HK-2 (cell line): ENCODE measurements around the gene ICAM5.

Source experiments
- DNase-seq: peaks from one replicate; pipeline ENCODE4 v3.0.0-alpha.2; 2018; ENCODE audit not compliant: unreplicated experiment

Gene ICAM5

DNA sequence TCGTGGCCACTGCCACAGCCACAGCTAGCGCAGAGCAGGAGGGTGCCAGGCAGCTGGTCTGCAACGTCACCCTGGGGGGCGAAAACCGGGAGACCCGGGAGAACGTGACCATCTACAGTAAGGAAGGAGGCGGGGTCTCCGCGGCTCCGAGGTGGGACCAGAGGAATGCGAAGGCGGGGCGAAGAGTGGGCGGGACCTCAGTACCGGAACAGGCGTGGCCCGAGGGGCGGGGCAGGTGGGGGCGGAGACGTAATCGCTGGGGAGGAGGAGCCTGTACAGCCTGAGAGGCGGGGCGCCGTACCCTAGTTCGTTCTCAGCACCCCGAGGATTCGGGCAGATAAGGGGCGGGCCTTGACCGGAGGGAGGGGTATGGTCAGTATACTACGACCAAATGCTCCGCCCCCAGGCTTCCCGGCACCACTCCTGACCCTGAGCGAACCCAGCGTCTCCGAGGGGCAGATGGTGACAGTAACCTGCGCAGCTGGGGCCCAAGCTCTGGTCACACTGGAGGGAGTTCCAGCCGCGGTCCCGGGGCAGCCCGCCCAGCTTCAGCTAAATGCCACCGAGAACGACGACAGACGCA lies 2.5 kb downstream of the ICAM5 start:
- no peak for DNase-seq

DNA sequence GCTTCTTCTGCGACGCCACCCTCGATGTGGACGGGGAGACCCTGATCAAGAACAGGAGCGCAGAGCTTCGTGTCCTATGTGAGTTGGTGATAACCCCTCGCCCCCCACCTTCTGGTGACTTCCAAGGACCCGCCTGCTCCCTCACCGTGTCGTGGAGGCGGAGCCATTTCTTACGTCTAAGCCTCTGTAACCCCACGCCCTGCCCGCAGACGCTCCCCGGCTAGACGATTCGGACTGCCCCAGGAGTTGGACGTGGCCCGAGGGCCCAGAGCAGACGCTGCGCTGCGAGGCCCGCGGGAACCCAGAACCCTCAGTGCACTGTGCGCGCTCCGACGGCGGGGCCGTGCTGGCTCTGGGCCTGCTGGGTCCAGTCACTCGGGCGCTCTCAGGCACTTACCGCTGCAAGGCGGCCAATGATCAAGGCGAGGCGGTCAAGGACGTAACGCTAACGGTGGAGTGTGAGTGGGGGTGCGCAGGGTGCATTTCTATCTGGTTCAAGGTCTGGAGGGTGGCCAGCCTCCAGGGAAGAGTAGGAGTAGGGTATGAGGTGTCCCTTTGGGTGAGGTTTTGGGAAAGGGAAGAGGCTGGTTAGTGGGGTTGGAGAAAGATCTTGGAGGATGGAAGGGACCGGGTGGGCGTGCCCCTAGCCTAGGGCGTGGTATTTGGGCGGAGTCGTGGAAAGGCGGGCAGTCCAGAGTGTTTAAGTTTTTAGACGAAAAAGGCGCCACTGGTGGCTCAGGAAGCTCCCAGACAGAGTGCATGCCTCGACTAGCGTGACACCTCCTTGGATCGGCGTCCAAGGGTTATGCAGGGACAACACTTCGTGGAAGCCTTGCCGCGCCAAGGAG lies 3.3 kb downstream of the ICAM5 start:
- no peak for DNase-seq

DNA sequence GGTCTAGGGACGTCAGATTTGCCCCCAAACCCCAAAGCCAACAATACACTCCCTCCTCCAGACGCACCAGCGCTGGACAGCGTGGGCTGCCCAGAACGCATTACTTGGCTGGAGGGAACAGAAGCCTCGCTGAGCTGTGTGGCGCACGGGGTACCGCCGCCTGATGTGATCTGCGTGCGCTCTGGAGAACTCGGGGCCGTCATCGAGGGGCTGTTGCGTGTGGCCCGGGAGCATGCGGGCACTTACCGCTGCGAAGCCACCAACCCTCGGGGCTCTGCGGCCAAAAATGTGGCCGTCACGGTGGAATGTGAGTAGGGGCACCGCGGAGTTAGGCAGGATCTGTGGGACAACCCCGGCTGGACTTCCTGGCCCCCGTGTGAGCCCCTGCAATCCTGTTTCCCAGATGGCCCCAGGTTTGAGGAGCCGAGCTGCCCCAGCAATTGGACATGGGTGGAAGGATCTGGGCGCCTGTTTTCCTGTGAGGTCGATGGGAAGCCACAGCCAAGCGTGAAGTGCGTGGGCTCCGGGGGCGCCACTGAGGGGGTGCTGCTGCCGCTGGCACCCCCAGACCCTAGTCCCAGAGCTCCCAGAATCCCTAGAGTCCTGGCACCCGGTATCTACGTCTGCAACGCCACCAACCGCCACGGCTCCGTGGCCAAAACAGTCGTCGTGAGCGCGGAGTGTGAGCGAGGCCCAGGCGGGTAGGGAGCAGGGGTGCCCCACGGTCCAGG lies 4.0 kb downstream of the ICAM5 start:
- DNase-seq = no peak

DNA sequence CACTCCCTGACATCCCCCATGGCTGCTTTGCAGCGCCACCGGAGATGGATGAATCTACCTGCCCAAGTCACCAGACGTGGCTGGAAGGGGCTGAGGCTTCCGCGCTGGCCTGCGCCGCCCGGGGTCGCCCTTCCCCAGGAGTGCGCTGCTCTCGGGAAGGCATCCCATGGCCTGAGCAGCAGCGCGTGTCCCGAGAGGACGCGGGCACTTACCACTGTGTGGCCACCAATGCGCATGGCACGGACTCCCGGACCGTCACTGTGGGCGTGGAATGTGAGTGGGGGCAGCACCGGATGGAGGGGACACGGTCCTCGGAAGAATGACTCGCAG lies 4.6 kb downstream of the ICAM5 start:
- DNase-seq = no peak

DNA sequence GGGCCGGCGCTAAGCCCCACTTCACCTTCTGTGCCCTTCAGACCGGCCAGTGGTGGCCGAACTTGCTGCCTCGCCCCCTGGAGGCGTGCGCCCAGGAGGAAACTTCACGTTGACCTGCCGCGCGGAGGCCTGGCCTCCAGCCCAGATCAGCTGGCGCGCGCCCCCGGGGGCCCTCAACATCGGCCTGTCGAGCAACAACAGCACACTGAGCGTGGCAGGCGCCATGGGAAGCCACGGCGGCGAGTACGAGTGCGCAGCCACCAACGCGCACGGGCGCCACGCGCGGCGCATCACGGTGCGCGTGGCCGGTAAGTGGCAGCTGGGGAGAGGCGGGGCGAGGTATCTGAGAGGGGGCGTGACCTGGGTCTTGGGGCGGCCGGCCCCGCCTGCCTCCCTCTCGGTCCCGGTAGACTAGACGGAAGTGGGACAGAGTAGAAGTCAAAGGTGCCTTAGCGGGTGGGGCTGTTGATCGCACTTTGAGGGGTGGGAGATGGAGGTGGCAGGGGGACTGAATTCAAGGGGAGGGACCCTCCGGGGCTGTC lies 5.6 kb downstream of the ICAM5 start:
- DNase-seq = no peak

DNA sequence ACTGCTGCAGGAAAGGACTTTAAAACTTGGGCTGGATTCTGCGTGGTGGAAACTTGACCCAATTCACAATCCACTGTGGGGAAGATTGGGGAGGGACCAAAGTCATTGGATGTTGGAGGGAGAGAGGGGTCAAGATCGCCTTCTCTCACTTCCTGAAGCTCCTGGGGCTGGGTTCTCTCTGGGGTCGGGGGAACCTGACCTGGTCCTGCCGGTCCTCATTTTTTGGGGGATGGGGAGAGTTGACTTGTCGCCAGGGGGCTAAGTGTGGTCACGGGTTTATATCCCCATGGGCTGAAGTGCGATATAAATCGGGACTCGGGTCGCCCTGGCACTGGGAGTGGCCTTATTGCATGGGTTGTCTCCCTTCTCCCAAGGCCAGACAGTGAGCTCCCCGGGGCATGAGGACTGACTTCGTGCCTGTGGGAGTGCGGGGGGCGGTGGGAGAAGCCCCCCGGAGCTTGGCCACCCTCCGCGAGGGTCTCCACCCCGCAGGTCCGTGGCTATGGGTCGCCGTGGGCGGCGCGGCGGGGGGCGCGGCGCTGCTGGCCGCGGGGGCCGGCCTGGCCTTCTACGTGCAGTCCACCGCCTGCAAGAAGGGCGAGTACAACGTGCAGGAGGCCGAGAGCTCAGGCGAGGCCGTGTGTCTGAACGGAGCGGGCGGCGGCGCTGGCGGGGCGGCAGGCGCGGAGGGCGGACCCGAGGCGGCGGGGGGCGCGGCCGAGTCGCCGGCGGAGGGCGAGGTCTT lies 6.3 kb downstream of the ICAM5 start:
- no peak for DNase-seq

DNA sequence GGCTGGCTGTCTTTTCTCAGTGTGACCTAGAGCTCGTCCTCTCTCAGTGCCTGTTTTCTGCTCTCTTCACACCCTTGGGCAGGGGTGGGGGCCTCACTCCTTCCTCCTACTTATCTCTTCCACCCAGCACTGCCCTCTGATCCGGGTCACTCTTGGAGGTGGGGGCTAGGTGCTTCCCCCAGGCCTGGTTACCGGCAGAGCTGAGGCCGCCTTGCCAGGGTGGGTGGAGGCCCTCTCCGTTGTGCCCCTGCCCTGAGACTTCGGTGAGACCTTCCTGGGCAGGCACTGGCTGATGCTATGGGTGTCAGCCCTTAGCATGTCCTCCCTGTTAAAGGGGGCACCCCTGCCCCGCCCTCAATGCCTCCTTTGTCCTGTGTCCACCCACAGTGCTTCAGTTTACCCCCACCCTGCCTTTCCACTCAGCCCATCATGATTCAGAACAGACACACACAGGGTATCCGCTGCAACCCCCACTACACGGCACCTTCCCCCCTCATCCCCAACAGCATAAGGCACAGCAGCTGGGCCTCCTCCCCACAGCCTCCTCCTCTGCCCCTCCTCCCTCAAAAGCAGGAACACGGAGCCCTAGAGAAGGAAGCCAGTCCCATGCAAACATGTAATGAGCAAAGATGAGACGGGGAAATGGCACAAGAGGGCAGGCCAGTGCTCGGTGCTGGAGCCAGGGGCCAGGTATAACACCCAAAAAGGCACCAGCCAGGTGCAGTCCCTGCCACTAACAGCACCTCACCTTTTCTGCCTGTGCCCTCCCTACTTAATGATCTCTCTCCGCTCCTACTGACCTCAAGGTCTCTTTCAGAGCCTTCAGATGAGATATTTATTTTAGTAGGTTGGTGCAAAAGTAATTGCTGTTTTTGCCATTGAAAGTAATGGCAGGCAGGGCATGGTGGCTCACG lies 10.1 kb downstream of the ICAM5 start:
- no peak for DNase-seq

DNA sequence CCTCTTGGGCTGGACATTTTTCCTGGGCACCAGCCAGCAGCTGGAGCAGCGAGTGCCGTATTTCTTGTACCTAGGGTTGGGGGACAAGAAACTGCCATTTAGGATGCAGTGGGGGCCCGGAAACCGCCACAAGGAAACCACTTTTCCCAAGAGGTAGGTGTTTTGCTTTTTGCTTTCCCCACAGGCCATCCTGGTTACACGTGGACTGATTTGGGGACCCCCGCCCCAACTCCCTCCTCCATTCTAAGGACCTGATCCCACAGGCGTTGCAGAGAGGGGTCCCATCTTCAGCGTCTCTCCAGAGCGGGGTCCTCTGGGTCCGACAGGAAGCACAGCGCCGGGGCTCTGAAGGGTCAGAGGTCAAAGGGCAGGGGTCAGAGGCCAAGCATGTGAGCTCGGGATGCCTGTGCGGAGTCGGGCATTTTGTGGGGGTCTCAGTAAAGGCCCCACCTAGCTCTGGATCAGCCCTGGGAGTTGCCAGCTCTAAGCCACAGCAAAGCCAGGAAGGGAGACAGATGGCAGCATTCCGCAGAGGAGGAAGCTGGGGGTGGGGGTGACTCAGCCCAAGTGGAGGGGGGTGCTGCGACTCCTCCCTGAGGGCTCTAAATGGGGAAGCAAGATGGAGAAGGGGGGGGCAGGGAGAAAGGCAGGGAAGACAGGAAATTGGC lies 15.5 kb downstream of the ICAM5 start:
- DNase-seq = no peak

DNA sequence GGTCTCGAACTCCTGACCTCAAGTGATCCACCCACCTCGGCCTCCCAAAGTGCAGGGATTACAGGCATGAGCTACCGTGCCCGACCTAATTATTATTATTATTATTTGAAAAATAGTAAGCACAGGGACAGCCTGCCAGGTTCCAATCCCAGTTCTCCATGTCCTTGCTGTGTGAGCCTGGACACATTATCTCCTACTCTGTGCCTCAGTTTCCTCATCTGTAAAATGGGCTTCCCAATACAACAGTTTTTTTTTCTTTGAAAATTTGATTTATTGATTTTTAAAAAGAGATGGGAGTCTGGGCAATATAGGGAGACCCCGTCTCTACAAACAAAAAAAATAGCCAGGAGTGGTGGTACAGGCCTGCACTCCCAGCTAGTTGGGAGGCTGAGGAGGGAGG lies 16.6 kb downstream of the ICAM5 start:
- DNase-seq = no peak

DNA sequence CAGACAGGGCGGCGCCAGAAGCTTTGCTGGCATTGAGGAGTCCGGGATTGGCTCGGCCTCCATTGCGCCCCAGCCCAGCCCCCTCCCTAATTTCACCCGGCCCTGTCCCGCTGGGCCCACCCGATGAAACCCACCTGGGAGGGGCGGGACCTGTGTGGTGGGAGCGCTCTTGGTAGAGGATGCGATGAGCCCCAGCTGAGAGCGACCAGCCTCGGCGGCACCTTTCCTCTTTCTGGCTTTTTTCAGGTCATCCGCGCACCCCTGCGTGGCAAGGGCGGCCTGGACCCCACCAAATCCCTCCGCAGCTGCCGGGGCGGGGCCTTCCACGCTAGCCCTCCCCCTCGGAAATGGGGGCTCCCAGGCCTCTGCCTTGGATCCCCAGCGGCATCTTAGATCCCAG lies 19.7 kb downstream of the ICAM5 start, which contains the start of gene ZGLP1:
Gene ZGLP1 (minus strand): TSS at position 393 of the 400 bp plus-strand sequence.
- DNase-seq = no peak

DNA sequence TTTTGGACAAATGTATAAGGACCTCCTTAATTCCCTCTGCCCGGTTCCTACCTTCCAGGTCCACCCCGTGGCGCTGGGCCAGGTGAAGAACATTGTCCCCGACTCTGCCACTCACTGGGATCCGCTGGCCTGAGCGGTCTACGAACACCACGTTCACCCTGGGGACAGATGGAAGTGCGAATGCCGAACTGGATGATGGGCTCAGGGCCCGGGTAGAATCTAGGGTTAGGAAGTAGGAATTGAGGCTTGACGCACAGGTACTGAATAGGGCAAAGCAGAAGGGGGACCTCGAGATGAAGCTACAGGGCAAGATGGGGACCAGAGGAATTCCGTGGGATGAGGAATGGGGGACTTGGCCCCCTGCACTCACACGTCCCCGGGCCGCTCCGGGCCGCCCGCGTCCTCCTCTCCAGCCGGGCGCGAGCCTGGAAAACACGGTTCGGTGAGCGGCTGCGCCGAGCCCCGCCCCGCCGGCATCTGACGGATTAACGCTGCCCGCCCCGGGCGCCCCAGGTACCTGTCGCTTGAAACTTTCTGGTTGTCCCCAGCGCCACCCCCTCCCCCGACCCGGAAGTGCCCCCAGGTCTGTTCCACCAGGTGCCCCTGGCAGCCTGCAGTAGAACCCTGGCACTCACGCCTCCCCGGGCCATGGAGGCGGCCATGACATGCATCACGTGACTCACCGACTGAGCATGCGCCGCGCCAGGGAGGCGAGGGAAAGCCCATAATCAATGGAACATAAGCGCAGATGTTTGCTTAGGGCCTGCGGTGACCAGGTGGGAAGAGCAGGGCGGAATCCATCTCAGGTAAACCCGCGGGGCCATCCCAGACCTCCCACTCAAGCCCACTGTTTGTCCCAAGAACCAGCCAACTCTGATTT lies 25.8 kb downstream of the ICAM5 start, which contains the start of gene FDX2:
Gene FDX2 (minus strand): TSS at position 681 of the 880 bp plus-strand sequence. CDS start 19 bp downstream, at position 662.
- peak; percentile 91 for DNase-seq

DNA sequence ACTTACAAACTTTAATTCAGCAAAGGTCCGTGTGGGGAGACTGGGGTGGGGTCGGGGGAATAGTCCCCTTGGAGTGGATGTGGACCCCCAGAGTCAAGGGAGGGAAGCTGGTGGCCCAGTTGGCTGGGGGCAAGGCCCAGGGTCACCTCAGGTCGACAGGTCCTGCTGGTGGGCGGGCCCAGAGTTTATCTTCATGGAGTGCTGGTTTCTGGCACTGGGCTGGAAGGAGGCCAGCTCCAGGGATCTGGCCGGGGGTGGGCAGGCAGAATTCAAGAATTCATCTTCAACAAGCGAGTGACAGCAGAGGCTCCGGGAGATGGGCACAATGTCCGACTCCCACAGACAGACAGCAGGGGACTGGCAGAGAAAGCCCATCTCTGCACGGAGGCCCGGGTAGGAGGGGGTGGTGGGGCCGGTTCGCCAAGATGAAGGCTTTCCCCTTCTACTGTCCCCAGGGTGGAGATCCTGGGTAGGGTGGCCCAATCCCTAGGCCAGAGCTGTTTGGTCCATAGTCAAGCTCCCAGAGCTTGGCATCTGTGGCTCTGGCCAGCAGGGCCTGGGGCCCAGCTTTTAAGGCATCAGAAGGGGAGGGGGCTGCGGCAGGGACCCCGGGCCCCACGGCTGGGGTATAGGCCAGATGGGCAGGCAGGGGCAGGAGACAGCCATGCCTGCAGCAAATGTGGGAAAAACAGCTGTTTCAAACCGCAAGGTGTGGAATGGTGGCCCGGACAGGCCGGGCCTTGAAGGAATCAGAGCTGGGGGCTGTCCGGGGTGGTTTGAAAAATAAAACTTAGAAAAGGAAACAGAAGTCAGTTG lies 26.7 kb downstream of the ICAM5 start:
- DNase-seq = no peak

DNA sequence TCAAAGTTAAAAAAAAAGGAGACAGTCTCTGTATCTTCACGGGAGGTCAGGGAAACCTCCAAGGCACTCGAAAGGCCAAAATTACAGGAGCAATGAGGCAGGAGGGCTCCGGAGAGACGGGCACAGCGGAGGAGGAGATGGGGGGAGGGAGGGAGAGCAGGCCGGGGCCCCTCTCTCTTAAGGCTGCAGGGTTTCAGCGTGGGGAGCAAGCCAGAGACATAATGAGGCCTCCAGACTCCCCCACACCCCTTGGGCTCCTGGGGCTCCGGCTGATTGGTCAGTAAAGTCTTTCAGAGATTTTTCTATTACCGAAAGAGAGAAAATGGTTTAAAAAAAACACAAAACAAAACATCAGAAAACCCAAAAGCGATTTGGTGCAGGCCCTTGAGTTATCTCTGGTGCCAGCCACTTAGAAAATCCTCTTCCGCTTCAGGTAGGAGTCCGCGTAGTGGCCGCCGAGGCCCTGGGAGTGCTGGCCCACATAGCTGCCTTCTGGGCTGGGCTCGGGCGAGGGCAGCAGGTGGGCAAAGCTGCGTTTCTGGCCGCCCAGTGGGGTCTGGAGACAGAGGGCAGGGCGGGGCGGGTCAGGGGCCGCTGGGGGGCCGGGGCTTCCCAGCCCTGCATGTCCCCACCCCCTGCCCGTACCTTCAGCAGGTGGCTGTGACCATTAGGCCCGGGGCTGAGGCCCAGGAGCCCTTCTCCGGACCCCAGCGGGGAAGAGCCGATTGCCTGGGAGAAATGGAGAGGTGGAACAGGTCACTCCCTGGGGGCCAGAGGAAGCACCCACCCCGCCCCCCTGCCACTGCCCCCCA lies 27.5 kb downstream of the ICAM5 start:
- no peak for DNase-seq

DNA sequence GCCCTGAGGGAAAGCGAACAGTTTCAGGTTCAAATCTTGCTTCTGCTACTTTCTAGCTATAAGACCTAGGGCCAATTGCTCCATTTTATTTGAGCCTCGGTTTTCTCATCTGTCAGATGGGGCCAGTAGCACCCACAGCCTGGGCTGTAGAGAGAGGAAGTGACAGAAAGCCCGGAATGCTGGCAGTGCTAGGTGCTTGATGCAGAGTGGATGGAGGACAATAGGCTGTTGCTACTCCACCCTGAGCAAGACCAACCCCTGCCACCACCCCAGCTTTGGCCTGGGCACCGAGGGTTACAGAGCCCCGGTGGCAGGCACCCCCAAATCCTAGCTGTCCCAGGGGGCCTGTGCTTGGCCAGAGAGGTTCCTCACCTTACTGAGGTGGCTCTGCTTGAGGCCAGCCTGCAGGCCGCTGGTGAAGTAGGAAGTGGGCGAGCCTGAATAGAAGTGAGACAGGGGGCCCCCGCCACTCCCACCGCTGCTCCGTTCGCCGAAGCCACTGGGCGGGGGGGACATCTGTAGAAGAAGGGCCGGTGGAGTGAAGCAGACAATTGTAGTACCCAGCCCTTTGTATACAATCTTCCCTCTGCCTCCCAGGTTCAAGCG lies 28.2 kb downstream of the ICAM5 start:
- DNase-seq = no peak

DNA sequence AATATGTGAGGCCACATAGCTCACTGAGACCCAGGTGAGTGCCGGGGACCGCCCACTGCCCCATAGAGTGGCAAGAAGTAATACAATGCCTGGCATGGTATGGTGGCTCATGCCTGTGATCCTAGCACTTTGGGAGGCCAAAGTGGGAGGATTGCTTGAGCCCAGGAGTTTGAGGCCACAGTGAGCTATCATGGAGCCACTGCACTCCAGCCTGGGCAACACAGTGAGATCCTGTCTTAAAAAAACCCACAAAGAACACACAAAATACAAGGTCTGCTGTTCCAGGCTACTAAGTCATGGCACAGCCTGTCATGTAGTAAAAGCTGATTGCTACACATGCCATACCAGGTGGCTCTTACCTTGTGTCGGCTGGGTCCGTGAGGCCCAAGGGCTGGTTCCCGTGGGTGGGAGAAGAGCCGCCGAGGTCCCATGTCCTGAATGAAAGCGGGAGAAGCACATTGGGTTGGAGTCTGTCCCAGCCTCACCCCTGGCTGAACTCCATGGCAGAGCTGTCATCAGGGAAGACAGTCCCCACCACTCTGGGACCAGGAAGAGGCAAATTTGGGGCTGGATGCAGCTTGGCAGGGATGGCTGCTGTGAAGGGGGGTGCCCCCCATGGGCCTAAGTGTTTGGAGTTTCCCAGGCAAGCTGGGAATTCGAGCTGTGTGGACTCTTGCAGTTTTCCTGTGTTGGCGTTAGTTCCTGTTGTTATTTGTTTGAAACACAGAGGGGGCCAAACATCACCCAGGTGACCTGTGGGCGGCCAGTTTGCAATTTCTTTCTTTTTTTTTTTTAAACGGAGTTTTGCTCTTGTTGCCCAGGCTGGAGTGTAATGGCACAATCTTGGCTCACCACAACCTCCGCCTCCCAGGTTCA lies 29.3 kb downstream of the ICAM5 start:
- DNase-seq = no peak
